Stomach (tissue), 9 donors: ENCODE measurements around the gene LSAMP. TPM values are rescaled to one million over a fixed set of nuclear protein-coding genes. Genes with fewer than 3 reads are reported as not detected.
"Not testable (repeated sequence)": the region's sequence is repeated elsewhere in the genome, so short reads cannot be mapped to it uniquely, and the experiment has no call there.

ENCODE experiments used
- DNase-seq, 2 donors: peaks; one replicate each; pipeline versions ENCODE4 v3.0.0 to v3.0.0-alpha.2; 2013 to 2019
- H3K27ac ChIP-seq, 5 donors: fragments of 200-600 bp in 4 of 5; sonication (generic) in 4 of 5; one replicate each; pipeline ENCODE4 v1.5.1; 2013 to 2019; ENCODE audit warnings: mild to moderate bottlenecking in 1 of 5, moderate library complexity in 1 of 5
- H3K27me3 ChIP-seq, 3 donors: fragments of 200-600 bp; sonication (generic); one replicate each; pipeline ENCODE4 v1.5.1; 2017 to 2019; ENCODE audit warnings: mixed run types in 1 of 3
- H3K36me3 ChIP-seq, 4 donors: fragments of 200-600 bp; sonication (generic); 1 replicate in 3 of 4; 2 replicates in 1 of 4; pipeline ENCODE4 v1.5.1; 2016 to 2019
- H3K4me1 ChIP-seq, 4 donors: fragments of 200-600 bp; sonication (generic); one replicate each; pipeline ENCODE4 v1.5.1; 2016 to 2019
- H3K4me3 ChIP-seq, 4 donors: fragments of 200-600 bp; sonication (generic) in 3 of 4; one replicate each; pipeline ENCODE4 v1.5.1; 2016 to 2019; ENCODE audit warnings: mild to moderate bottlenecking in 1 of 4
- H3K9me3 ChIP-seq, 4 donors: fragments of 200-600 bp; sonication (generic); one replicate each; pipeline ENCODE4 v1.5.1; 2016 to 2019
- EP300 ChIP-seq: sonication (generic); formaldehyde crosslinking; IDR thresholded peaks from one replicate; pipeline ENCODE4 v1.6.1; 2017; ENCODE audit warnings: antibody characterized with exemption
- POLR2A ChIP-seq, 4 donors: fragments of 450-650 bp; IDR thresholded peaks; one replicate each; pipeline ENCODE4 v1.6.1; 2016; ENCODE audit warnings: antibody characterized with exemption in 4 of 4, control low read depth in 2 of 4, mild to moderate bottlenecking in 1 of 4, moderate library complexity in 1 of 4
- POLR2AphosphoS5 ChIP-seq, 3 donors: sonication (generic); formaldehyde crosslinking; IDR thresholded peaks; one replicate each; pipeline ENCODE4 v1.6.1; 2016; ENCODE audit warnings: antibody characterized with exemption in 3 of 3
- WGBS, 5 donors: extraction: QIAGEN DNeasy Blood & Tissue Kit in 3 of 5; methylation state at CpG; one replicate each; pipeline versions ENCODE4 v1.1.5 to v1.1.7; 2013 to 2018; 5-methylcytosine and 5-hydroxymethylcytosine counted together
- intact Hi-C: fragments of 100-400 bp; cut with DNase I; formaldehyde crosslinking; loops from one replicate; pipeline ENCODE4 v1.15.1; 2023; ENCODE audit warnings: low total_unique reads
- polyA plus RNA-seq, 3 donors: library from polyadenylated mRNA; stranded (reverse); fragments of 200-250 nt; gene quantifications; one replicate each; pipeline ENCODE4 v1.2.3, GENCODE V29; 2013
- total RNA-seq, 5 donors: library from RNA; depleted of rRNA; stranded (reverse); fragments of >200 nt; gene quantifications; one replicate each; pipeline versions ENCODE4 v1.1.0 to v1.2.3, GENCODE V29; 2014 to 2016
- TF ChIP-seq, protein P1 (sequence below), 7 experiments: fragments of 450-650 bp in 4 of 7; fragments of 200-600 bp in 3 of 7; sonication (generic) in 3 of 7; IDR thresholded peaks; one replicate each; pipeline ENCODE4 v1.5.1; 2016 to 2019; ENCODE audit warnings: antibody characterized with exemption in 7 of 7, control low read depth in 2 of 7, mild to moderate bottlenecking in 1 of 7
- donor health status: healthy with polysubstance abuse.
- donor health status: Bipolar disorder and iron deficiency.
- donor health status: healthy.

LSAMP gene
- total and polyA plus RNA-seq, 8 donors = 1.1 to 20.7 (median 1.7) TPM

DNA sequence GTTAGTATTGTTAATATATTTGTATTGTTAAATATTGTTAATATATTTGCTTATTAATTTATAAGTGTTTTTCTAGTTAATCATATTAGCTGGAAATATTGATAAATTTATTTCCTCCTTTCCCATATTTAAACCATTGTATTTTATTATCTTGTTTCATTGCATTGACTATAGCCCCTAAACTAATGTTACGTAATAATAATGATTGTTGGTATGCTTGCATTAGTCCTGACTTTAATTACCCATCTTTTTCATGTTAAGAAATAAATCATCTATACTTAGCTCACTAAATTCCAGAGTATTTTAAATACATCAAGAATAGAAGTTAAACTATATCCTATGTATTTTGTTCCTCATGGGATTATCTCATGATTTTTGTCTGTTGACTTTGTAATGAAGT lies 368.2 kb downstream of the LSAMP start:
- intact Hi-C loops = no loop called here
- TF ChIP-seq POLR2A (IDR thresholded peaks at IDR 0.05) = no peak
- TF ChIP-seq EP300 = no peak
- no peak for TF ChIP-seq POLR2AphosphoS5 (IDR thresholded peaks at IDR 0.05)
- TF ChIP-seq, protein P1, sequence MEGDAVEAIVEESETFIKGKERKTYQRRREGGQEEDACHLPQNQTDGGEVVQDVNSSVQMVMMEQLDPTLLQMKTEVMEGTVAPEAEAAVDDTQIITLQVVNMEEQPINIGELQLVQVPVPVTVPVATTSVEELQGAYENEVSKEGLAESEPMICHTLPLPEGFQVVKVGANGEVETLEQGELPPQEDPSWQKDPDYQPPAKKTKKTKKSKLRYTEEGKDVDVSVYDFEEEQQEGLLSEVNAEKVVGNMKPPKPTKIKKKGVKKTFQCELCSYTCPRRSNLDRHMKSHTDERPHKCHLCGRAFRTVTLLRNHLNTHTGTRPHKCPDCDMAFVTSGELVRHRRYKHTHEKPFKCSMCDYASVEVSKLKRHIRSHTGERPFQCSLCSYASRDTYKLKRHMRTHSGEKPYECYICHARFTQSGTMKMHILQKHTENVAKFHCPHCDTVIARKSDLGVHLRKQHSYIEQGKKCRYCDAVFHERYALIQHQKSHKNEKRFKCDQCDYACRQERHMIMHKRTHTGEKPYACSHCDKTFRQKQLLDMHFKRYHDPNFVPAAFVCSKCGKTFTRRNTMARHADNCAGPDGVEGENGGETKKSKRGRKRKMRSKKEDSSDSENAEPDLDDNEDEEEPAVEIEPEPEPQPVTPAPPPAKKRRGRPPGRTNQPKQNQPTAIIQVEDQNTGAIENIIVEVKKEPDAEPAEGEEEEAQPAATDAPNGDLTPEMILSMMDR (IDR thresholded peaks at IDR 0.05) = no peak

GRCh38 chr3:116070516-116071278 lies 374.6 kb downstream of the LSAMP start:
- H3K36me3 ChIP-seq, H3K27me3 ChIP-seq, DNase-seq, H3K9me3 ChIP-seq, H3K4me1 ChIP-seq, H3K4me3 ChIP-seq, intact Hi-C loops, H3K27ac ChIP-seq: not testable (repeated sequence)
- WGBS, 5 donors = 75 to 93% (median 89%) methylated on average over 8 of the region's 8 CpGs

More for the DNA sequence above, 368.2 kb downstream of the LSAMP start:
- Histone ChIP-seq H3K27ac (no peak overlapping the region), H3K4me3 (no peak overlapping the region), H3K36me3 (no peaks in the 10 kb centered on the region), H3K4me1 (no peaks in the 10 kb centered on the region), H3K9me3 (no peaks in the 10 kb centered on the region), H3K27me3 (no peaks in the 10 kb centered on the region)
- WGBS, 5 donors = 84 to 98% (median 96%) methylated on average over 1 of the region's 1 CpG
- DNase-seq = no peak

- Histone ChIP-seq H3K36me3 (no peaks in the 10 kb centered on the region), H3K4me3 (no peak overlapping the region), H3K27me3 (no peaks in the 10 kb centered on the region), H3K4me1 (no peaks in the 10 kb centered on the region), H3K9me3 (no peaks in the 10 kb centered on the region), H3K27ac (no peak overlapping the region)
- no peak for TF ChIP-seq POLR2AphosphoS5 (IDR thresholded peaks at IDR 0.05)
- no peak for TF ChIP-seq EP300
- TF ChIP-seq, protein P1 (IDR thresholded peaks at IDR 0.05) = no peak
- no peak for TF ChIP-seq POLR2A (IDR thresholded peaks at IDR 0.05)
- intact Hi-C loops = no loop called here
- 60 to 79% (median 64%) methylated on average over 2 of the region's 2 CpGs for WGBS, 5 donors
- no peak for DNase-seq
These were observed 375.2 kb downstream of the LSAMP start for GRCh38 chr3:116070061-116070460.

- no peak for DNase-seq
- H3K9me3 ChIP-seq = no peaks in the 10 kb centered on the region
- no peaks in the 10 kb centered on the region for H3K27me3 ChIP-seq
- TF ChIP-seq, protein P1 (IDR thresholded peaks at IDR 0.05) = no peak
- TF ChIP-seq POLR2AphosphoS5 (IDR thresholded peaks at IDR 0.05) = no peak
- TF ChIP-seq EP300 = no peak
- TF ChIP-seq POLR2A (IDR thresholded peaks at IDR 0.05) = no peak
- WGBS, 5 donors = 56 to 73% (median 67%) methylated on average over 4 of the region's 4 CpGs
- no peaks in the 10 kb centered on the region for H3K4me1 ChIP-seq
- no peak overlapping the region for H3K4me3 ChIP-seq
- H3K36me3 ChIP-seq = no peaks in the 10 kb centered on the region
- intact Hi-C loops = no loop called here
- no peak overlapping the region for H3K27ac ChIP-seq
These were observed 376.3 kb downstream of the LSAMP start for GRCh38 chr3:116069024-116069423.

GRCh38 chr3:116067326-116067725 lies 378.0 kb downstream of the LSAMP start:
- no peaks in the 10 kb centered on the region for H3K36me3 ChIP-seq
- intact Hi-C loops = no loop called here
- DNase-seq = no peak
- no peak overlapping the region for H3K27ac ChIP-seq
- H3K4me1 ChIP-seq = no peaks in the 10 kb centered on the region
- WGBS, 5 donors = 63 to 77% (median 72%) methylated on average over 4 of the region's 4 CpGs
- no peak overlapping the region for H3K4me3 ChIP-seq
- no peaks in the 10 kb centered on the region for H3K9me3 ChIP-seq
- TF ChIP-seq POLR2AphosphoS5 (IDR thresholded peaks at IDR 0.05) (no peak), POLR2A (IDR thresholded peaks at IDR 0.05) (no peak), EP300 (no peak)
- TF ChIP-seq, protein P1 (IDR thresholded peaks at IDR 0.05) = no peak
- H3K27me3 ChIP-seq = no peaks in the 10 kb centered on the region
